H1 (cell line): Measurements from ENCODE around the gene COQ8B. TPM values are rescaled to one million over a fixed set of nuclear protein-coding genes. Genes with fewer than 3 reads are reported as not detected.

Source experiments
- CTCF ChIA-PET: fragments of 300-600 bp; sonication (Branson Sonifier 250); formaldehyde crosslinking; loops from one replicate; lab custom pipeline; 2021; ENCODE audit not compliant: partially characterized antibody; lab: Charles Lee
- POLR2A ChIA-PET: fragments of 300-600 bp; sonication (Branson Sonifier 250); formaldehyde crosslinking; loops from one replicate; lab custom pipeline; 2021; ENCODE audit warnings: inconsistent platforms; ENCODE audit not compliant: partially characterized antibody; lab: Charles Lee
- DNase-seq, 2 experiments: peaks; one replicate each; pipeline versions ENCODE4 v3.0.0 to v3.0.0-alpha.2; 2010 to 2022; ENCODE audit warnings: low spot score in 2 of 2, low read depth in 1 of 2, mixed read lengths in 1 of 2
- FAIRE-seq: peaks from 2 replicates; lab custom pipeline; 2011; peaks lifted over from hg19 to GRCh38; lab: Jason Lieb, UNC
- H2AFZ ChIP-seq: 2 replicates; pipeline ENCODE4 v1.8.1; 2012; ENCODE audit warnings: low read length, inconsistent platforms
- H2AK5ac ChIP-seq: 2 replicates; pipeline ENCODE4 v1.6.1; 2013; ENCODE audit warnings: low read depth, low read length
- H2BK120ac ChIP-seq: replicated peaks from 2 replicates; pipeline ENCODE3; 2013; ENCODE audit warnings: low read depth, low read length, inconsistent platforms
- H2BK12ac ChIP-seq: 2 replicates; pipeline ENCODE4 v1.6.1; 2013; ENCODE audit warnings: low read depth, low read length
- H2BK15ac ChIP-seq: 2 replicates; pipeline ENCODE4 v1.6.1; 2013; ENCODE audit warnings: low read length
- H2BK20ac ChIP-seq: 2 replicates; pipeline ENCODE4 v1.6.1; 2013; ENCODE audit warnings: low read length
- H2BK5ac ChIP-seq: 2 replicates; pipeline ENCODE4 v1.6.1; 2013; ENCODE audit warnings: low read depth, low read length
- H3K14ac ChIP-seq: 2 replicates; pipeline ENCODE4 v1.6.1; 2013; ENCODE audit warnings: inconsistent platforms; ENCODE audit not compliant: insufficient read length
- H3K18ac ChIP-seq: 2 replicates; pipeline ENCODE4 v1.6.1; 2013; ENCODE audit warnings: low read length; ENCODE audit errors: extremely low read depth
- H3K23ac ChIP-seq: 2 replicates; pipeline ENCODE4 v1.6.1; 2013; ENCODE audit warnings: inconsistent platforms; ENCODE audit not compliant: insufficient read length
- H3K23me2 ChIP-seq: 2 replicates; pipeline ENCODE4 v1.6.1; 2013; ENCODE audit warnings: low read depth, low read length
- H3K27ac ChIP-seq: 2 replicates; pipeline ENCODE4 v1.6.1; 2011; ENCODE audit warnings: low read depth, low read length, inconsistent platforms
- H3K27me3 ChIP-seq, 4 experiments: replicated peaks in 1 of 4; 1 replicate in 1 of 4; 2 replicates in 3 of 4; pipeline versions ENCODE4 v1.6.1 to v1.8.1; 2011 to 2013; ENCODE audit warnings: low read length in 3 of 4, mild to moderate bottlenecking in 3 of 4, inconsistent platforms in 2 of 4, mixed read lengths in 2 of 4, moderate library complexity in 1 of 4; ENCODE audit not compliant: control insufficient read depth in 3 of 4, insufficient read depth in 3 of 4; ENCODE audit errors: extremely low read depth in 1 of 4
- H3K36me3 ChIP-seq, 4 experiments: 2 replicates each; pipeline versions ENCODE4 v1.6.1 to v1.8.1; 2011 to 2013; ENCODE audit warnings: mild to moderate bottlenecking in 4 of 4, low read length in 3 of 4, moderate library complexity in 2 of 4, control low read depth in 1 of 4, inconsistent platforms in 1 of 4; ENCODE audit not compliant: insufficient read depth in 4 of 4, control insufficient read depth in 2 of 4
- H3K4ac ChIP-seq: replicated peaks from 2 replicates; pipeline ENCODE3; 2013; ENCODE audit warnings: low read length, low read depth, mixed read lengths, inconsistent platforms; ENCODE audit not compliant: insufficient read length
- H3K4me1 ChIP-seq, 4 experiments: replicated peaks in 1 of 4; 1 replicate in 1 of 4; 2 replicates in 3 of 4; pipeline versions ENCODE4 v1.6.1 to v1.8.1; 2011 to 2013; ENCODE audit warnings: low read length in 3 of 4, inconsistent platforms in 2 of 4, mixed read lengths in 1 of 4; ENCODE audit not compliant: insufficient read depth in 4 of 4, control insufficient read depth in 3 of 4
- H3K4me2 ChIP-seq, 2 experiments: 2 replicates each; pipeline versions ENCODE4 v1.6.1 to v1.8.1; 2011 to 2013; ENCODE audit warnings: low read depth in 2 of 2, low read length in 2 of 2, control low read depth in 1 of 2, inconsistent platforms in 1 of 2, mild to moderate bottlenecking in 1 of 2; ENCODE audit not compliant: insufficient read depth in 1 of 2
- H3K4me3 ChIP-seq, 4 experiments: fragments of 200-600, 300-600 bp in 1 of 4; sonication (generic), shearing (Covaris generic), sonication (Bioruptor Twin) in 1 of 4; 2 replicates each; pipeline versions ENCODE4 v1.5.1 to v1.8.1; 2011 to 2016; ENCODE audit warnings: low read length in 4 of 4, low read depth in 3 of 4, control low read depth in 2 of 4, inconsistent platforms in 2 of 4, mild to moderate bottlenecking in 2 of 4, mixed read lengths in 1 of 4, moderate library complexity in 1 of 4; ENCODE audit not compliant: insufficient read depth in 2 of 4; ENCODE audit errors: extremely low read depth in 1 of 4
- H3K56ac ChIP-seq: replicated peaks from 2 replicates; pipeline ENCODE3; 2013; ENCODE audit warnings: low read depth, mild to moderate bottlenecking, mixed read lengths, low read length, inconsistent platforms; ENCODE audit not compliant: insufficient read length
- H3K79me1 ChIP-seq: 2 replicates; pipeline ENCODE4 v1.6.1; 2013; ENCODE audit warnings: low read depth, low read length, control low read depth
- H3K79me2 ChIP-seq, 2 experiments: 2 replicates each; pipeline versions ENCODE4 v1.6.1 to v1.8.1; 2012 to 2013; ENCODE audit warnings: low read length in 2 of 2, mild to moderate bottlenecking in 2 of 2, inconsistent platforms in 1 of 2; ENCODE audit not compliant: insufficient read depth in 2 of 2, control insufficient read depth in 1 of 2
- H3K9ac ChIP-seq, 4 experiments: replicated peaks in 1 of 4; 1 replicate in 1 of 4; 2 replicates in 3 of 4; pipeline versions ENCODE4 v1.6.1 to v1.8.1; 2011 to 2013; ENCODE audit warnings: low read depth in 3 of 4, low read length in 3 of 4, control low read depth in 2 of 4, mild to moderate bottlenecking in 2 of 4, moderate library complexity in 2 of 4, inconsistent platforms in 1 of 4; ENCODE audit errors: extremely low read depth in 1 of 4
- H3K9me3 ChIP-seq, 2 experiments: 2 replicates each; pipeline versions ENCODE4 v1.6.1 to v1.8.1; 2012 to 2013; ENCODE audit warnings: mild to moderate bottlenecking in 2 of 2, moderate library complexity in 2 of 2, control low read depth in 1 of 2, inconsistent platforms in 1 of 2, low read depth in 1 of 2, low read length in 1 of 2, mixed read lengths in 1 of 2; ENCODE audit not compliant: insufficient read depth in 2 of 2
- H4K20me1 ChIP-seq, 2 experiments: replicated peaks in 1 of 2; 2 replicates each; pipeline versions ENCODE3 to v1.8.1; 2011 to 2013; ENCODE audit warnings: inconsistent platforms in 2 of 2, low read length in 2 of 2, mild to moderate bottlenecking in 1 of 2; ENCODE audit not compliant: insufficient read depth in 2 of 2, control insufficient read depth in 1 of 2
- H4K5ac ChIP-seq: 2 replicates; pipeline ENCODE4 v1.6.1; 2013; ENCODE audit warnings: low read length, low read depth, mixed read lengths, inconsistent platforms; ENCODE audit not compliant: insufficient read length
- H4K8ac ChIP-seq: 2 replicates; pipeline ENCODE4 v1.8.0; 2013; ENCODE audit warnings: mild to moderate bottlenecking, moderate library complexity, low read length, inconsistent platforms; ENCODE audit not compliant: insufficient read depth; ENCODE audit errors: extremely low read depth
- H4K91ac ChIP-seq: replicated peaks from 2 replicates; pipeline ENCODE3; 2013; ENCODE audit warnings: low read length, mixed read lengths, inconsistent platforms; ENCODE audit not compliant: insufficient read length
- CTBP2 ChIP-seq: IDR thresholded peaks from 2 replicates; pipeline ENCODE4 v1.7.0; 2011; ENCODE audit warnings: borderline replicate concordance, mild to moderate bottlenecking, moderate library complexity, mixed read lengths, low read length; ENCODE audit not compliant: insufficient read depth, insufficient read length
- EP300 ChIP-seq, 2 experiments: IDR thresholded peaks; 1 replicate in 1 of 2; 2 replicates in 1 of 2; pipeline ENCODE4 v1.6.1; 2011 to 2012; ENCODE audit warnings: low read depth in 2 of 2, low read length in 2 of 2, mild to moderate bottlenecking in 2 of 2, borderline replicate concordance in 1 of 2, inconsistent platforms in 1 of 2, moderate library complexity in 1 of 2
- GTF2F1 ChIP-seq: IDR thresholded peaks from 2 replicates; pipeline ENCODE4 v1.6.1; 2012; ENCODE audit warnings: low read depth, low read length, improper control_type of control experiment, borderline replicate concordance
- NANOG ChIP-seq: IDR thresholded peaks from 2 replicates; pipeline ENCODE4 v1.6.1; 2011; ENCODE audit warnings: low read length, low read depth, mild to moderate bottlenecking, inconsistent platforms; ENCODE audit not compliant: insufficient read depth, poor library complexity, severe bottlenecking
- POU5F1 ChIP-seq: IDR thresholded peaks from 2 replicates; pipeline ENCODE4 v1.6.1; 2011; ENCODE audit warnings: low read depth, mild to moderate bottlenecking, low read length, moderate library complexity
- RBBP5 ChIP-seq: IDR thresholded peaks from 2 replicates; pipeline ENCODE4 v1.7.1; 2012; ENCODE audit warnings: low read depth, mild to moderate bottlenecking, inconsistent platforms, low read length, moderate library complexity, borderline replicate concordance
- SP1 ChIP-seq: IDR thresholded peaks from 2 replicates; pipeline ENCODE4 v1.6.1; 2011; ENCODE audit warnings: low read depth, low read length
- ZNF274 ChIP-seq: IDR thresholded peaks from 2 replicates; pipeline ENCODE4 v1.7.0; 2012; ENCODE audit warnings: low read length, borderline replicate concordance; ENCODE audit errors: extremely low read depth
- WGBS, 2 experiments: shearing (Covaris generic) in 1 of 2; methylation state at CpG; one replicate each; pipeline versions ENCODE4 v1.1.6 to v1.1.7; 2013 to 2015; ENCODE audit warnings: low lambda C conversion rate in 2 of 2, mixed read lengths in 2 of 2, inconsistent platforms in 1 of 2, low coverage in 1 of 2, missing lambda C conversion rate in 1 of 2; ENCODE audit not compliant: insufficient replicate concordance in 2 of 2, insufficient coverage in 1 of 2, insufficient read length in 1 of 2; ENCODE audit errors: extremely low coverage in 1 of 2, missing lambda C conversion rate in 1 of 2; 5-methylcytosine and 5-hydroxymethylcytosine counted together
- polyA plus RNA-seq, 7 experiments: library from polyadenylated mRNA; depleted of rRNA in 3 of 7; stranded (reverse) in 5 of 7; unstranded in 2 of 7; fragments of >200 nt in 5 of 7; fragments of 200-250 nt in 2 of 7; gene quantifications; 1 replicate in 5 of 7; 2 replicates in 1 of 7; 4 replicates in 1 of 7; pipeline versions ENCODE4 v1.2.1 to v1.2.3, GENCODE V29; 2011 to 2013; ENCODE audit warnings: missing spikeins in 2 of 7, mixed read lengths in 2 of 7
- total RNA-seq: library from RNA; stranded (reverse); fragmentation: NEBNext Ultra II Directional; extraction: Animal tissue kit (Norgen Biotek cat#: 25700); gene quantifications from 2 replicates; pipeline ENCODE4 v1.2.1, GENCODE V29; 2021
- TF ChIP-seq, protein P1 (sequence below): IDR thresholded peaks from 2 replicates; pipeline ENCODE4 v1.6.1; 2012; ENCODE audit warnings: inconsistent platforms
- TF ChIP-seq, protein P2 (sequence below), 3 experiments: IDR thresholded peaks; 1 replicate in 2 of 3; 2 replicates in 1 of 3; pipeline versions ENCODE4 v1.5.1 to v1.6.1; 2011; ENCODE audit warnings: low read length in 3 of 3, mild to moderate bottlenecking in 3 of 3, inconsistent platforms in 2 of 3, low read depth in 1 of 3, moderate library complexity in 1 of 3; ENCODE audit not compliant: insufficient read depth in 1 of 3; ENCODE audit errors: control extremely low read depth in 1 of 3

Gene COQ8B
- total and polyA plus RNA-seq, 2 of the 8 experiments (the other 6 are each of a cell fraction or from before 2014, with no cell fraction given) = 41.7 to 46.1 TPM

GRCh38 chr19:40673397-40673796 is 43.3 kb downstream of the COQ8B start:
- no peak overlapping the region for H4K5ac ChIP-seq
- no peak overlapping the region for H2AK5ac ChIP-seq
- no peaks in the 10 kb centered on the region for H3K9me3 ChIP-seq
- H3K4me2 ChIP-seq = no peak overlapping the region
- no peak overlapping the region for H3K4ac ChIP-seq
- peaks cover 11 to 64% (median 34%) of the 10 kb centered on the region in 4 experiments; a peak in 7 of 8 replicates for H3K36me3 ChIP-seq
- H3K27me3 ChIP-seq = no peaks in the 10 kb centered on the region; a peak in 1 of 7 replicates
- H2BK15ac ChIP-seq = no peak overlapping the region
- H3K56ac ChIP-seq = no peak overlapping the region
- peaks cover 0 to 11% of the 10 kb centered on the region in 2 experiments for H4K20me1 ChIP-seq
- POLR2A ChIA-PET = interaction anchor here (0.8 to 1.9 kb wide), 4 partner anchors 8 to 133 kb away, joined by 3 to 9 read pairs (median 4); no protein-coding TSS in a partner anchor
- WGBS, 2 experiments = 98% methylated on average over 11 of the region's 11 CpGs; no CpG with 5 or more reads in 1 of the 2 experiments
- no peak overlapping the region for H3K14ac ChIP-seq
- no peak overlapping the region for H3K27ac ChIP-seq
- H4K91ac ChIP-seq = no peak overlapping the region
- no peak overlapping the region for H2BK20ac ChIP-seq
- no peak for FAIRE-seq
- no peak overlapping the region for H3K9ac ChIP-seq
- H2BK120ac ChIP-seq = no peak overlapping the region
- no peaks in the 10 kb centered on the region for H3K79me2 ChIP-seq
- H2BK5ac ChIP-seq = no peak overlapping the region
- H3K4me3 ChIP-seq = no peak overlapping the region
- no peak overlapping the region for H3K23ac ChIP-seq
- no peak overlapping the region for H4K8ac ChIP-seq
- no peak overlapping the region for H2AFZ ChIP-seq
- H3K79me1 ChIP-seq = no peaks in the 10 kb centered on the region
- H2BK12ac ChIP-seq = no peak overlapping the region
- no peaks in the 10 kb centered on the region for H3K4me1 ChIP-seq
- CTCF ChIA-PET = interaction anchor here (0.9 kb wide), 1 partner anchor 18 kb away, joined by 3 read pairs; no protein-coding TSS in a partner anchor
- H3K23me2 ChIP-seq = peaks cover 2% of the 10 kb centered on the region; the same call in 1 of the 2 replicates
- no peak for DNase-seq
- H3K18ac ChIP-seq = no peak overlapping the region
- TF ChIP-seq RBBP5 (no peak), POU5F1 (no peak), GTF2F1 (no peak), SP1 (no peak), CTBP2 (no peak), NANOG (no peak), ZNF274 (no peak), EP300 (IDR thresholded peaks at IDR 0.05; ENCODE audit: borderline replicate concordance in 1 of 2, low read depth in 2 of 2, low read length in 2 of 2) (no peak)
- TF ChIP-seq, protein P1, sequence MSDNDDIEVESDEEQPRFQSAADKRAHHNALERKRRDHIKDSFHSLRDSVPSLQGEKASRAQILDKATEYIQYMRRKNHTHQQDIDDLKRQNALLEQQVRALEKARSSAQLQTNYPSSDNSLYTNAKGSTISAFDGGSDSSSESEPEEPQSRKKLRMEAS = no peak
- TF ChIP-seq, protein P2, sequence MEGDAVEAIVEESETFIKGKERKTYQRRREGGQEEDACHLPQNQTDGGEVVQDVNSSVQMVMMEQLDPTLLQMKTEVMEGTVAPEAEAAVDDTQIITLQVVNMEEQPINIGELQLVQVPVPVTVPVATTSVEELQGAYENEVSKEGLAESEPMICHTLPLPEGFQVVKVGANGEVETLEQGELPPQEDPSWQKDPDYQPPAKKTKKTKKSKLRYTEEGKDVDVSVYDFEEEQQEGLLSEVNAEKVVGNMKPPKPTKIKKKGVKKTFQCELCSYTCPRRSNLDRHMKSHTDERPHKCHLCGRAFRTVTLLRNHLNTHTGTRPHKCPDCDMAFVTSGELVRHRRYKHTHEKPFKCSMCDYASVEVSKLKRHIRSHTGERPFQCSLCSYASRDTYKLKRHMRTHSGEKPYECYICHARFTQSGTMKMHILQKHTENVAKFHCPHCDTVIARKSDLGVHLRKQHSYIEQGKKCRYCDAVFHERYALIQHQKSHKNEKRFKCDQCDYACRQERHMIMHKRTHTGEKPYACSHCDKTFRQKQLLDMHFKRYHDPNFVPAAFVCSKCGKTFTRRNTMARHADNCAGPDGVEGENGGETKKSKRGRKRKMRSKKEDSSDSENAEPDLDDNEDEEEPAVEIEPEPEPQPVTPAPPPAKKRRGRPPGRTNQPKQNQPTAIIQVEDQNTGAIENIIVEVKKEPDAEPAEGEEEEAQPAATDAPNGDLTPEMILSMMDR (IDR thresholded peaks at IDR 0.05; ENCODE audit: control extremely low read depth in 1 of 3, insufficient read depth in 1 of 3, low read depth in 1 of 3, low read length in 3 of 3) = no peak
